ENCODE measurements around the gene ZDHHC4.

- TF ChIP-seq EZH2phosphoT487 (IDR thresholded peaks at IDR 0.05; ENCODE audit: low read depth), result no peak
- TF ChIP-seq CTCF (IDR thresholded peaks at IDR 0.05; ENCODE audit: low read depth, low read length), result no peak
Observed at GRCh38 chr7:6531492-6532279, 45.6 kb upstream of the ZDHHC4 start.
